Kidney glomerular epithelial cell (primary cell): ENCODE data around the gene SERPINB8.

ENCODE experiments used
- DNase-seq: peaks from one replicate; lab custom pipeline; 2025; lab: John Stamatoyannopoulos, UW

Gene SERPINB8

GRCh38 chr18:64019922-64020756 lies 50.3 kb downstream of the SERPINB8 start:
- peak; percentile 1 for DNase-seq

DNA sequence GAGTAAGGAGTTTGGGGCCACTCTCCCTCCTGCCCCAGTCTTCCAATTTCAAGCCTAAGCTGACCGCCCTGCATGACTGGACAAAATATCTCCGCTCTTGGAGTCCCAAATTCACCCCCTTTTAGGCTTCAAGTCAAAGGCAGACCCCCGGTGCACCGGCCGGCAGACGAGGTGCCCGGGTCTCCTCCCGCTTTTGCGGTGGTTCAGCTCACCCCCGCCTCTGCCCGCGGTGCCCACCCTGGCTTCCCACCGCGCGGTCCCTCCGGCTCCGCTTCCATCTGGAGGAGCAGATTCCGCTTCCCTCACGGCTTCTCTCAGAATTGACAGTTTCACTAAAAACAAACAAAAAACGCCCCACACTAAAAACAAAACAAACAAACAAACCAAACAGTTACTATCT lies 56.5 kb downstream of the SERPINB8 start:
- DNase-seq = no peak

DNA sequence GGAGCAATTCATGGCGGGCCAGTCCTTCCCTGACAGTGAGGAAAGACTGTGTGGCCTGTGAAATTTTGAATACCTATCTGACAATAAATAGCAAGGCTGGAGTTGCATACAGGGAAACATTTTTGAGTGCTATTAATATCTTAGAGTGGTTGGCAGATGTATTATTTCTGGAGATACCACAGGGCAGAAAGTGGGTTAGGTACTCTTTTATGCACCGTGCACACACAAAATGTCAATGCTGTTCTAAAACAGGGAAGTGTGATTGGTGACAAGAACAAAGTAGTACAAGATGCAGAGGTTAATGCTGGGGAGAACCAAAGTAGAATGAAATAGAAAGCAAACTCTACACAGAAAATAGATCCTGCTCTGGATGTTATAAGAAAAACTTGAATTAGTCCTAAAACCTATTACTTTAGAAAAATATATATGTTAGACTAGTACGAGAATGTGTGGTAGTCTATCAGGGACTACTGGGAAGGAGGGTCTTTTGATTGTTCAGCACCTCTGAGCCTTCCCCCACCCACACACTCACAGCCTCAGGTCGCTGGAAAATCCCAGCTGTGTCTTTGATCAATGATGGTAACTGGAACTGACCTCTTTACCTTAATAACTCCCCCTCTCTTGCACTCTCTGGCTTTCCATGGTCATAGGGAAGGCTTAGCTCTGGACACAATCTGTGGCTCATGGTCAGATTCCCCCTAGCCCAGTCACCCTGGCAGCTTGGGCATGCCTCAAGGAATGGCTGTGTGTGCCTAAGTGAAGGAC lies 58.2 kb downstream of the SERPINB8 start:
- no peak for DNase-seq

DNA sequence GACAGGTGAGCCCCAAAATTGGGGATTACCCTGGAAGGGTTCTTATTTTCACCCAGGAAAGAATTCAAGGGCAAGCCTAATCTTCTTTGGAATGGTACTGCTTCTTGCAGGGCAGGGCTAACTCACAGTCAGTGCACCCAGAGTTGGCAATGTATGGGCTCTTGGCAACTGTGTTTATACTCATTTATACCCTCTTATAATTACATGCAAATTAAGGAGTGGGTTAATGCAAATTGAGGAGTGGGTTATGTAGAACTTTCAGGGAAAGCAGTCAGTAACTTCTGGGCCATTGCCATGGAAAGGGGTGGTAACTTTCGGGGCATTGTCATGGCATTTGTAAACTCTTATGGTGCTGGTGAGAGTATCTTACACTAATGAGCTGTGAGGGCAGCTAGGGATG lies 59.2 kb downstream of the SERPINB8 start:
- DNase-seq = no peak

DNA sequence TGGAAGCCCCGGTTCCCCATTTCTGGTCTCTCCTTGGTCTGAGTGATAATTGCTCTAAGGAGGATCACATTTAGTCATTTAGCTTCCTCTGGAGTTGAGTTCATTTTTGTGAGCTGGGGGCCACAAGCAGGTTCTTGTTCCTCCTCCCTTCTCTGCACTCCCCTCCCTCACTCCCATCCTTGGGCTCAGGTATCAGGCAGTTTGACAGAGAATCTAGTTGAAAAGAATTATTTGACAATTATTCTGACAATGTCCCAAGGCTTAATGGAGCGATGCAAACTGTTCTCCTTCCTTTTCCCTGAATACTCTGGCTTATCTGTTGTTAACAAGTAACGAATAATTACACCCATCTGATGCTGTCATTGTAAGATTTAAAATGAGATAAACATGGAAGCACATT lies 61.5 kb downstream of the SERPINB8 start:
- no peak for DNase-seq

- DNase-seq = no peak
Observed at GRCh38 chr18:64032312-64032711, 62.4 kb downstream of the SERPINB8 start.

GRCh38 chr18:64037812-64038414 lies 68.0 kb downstream of the SERPINB8 start:
- DNase-seq = peak; percentile 27
